Cortex of kidney (tissue), 1 donor: ENCODE data around the gene ZNF219.

Source experiments
- DNase-seq: peaks from one replicate; lab custom pipeline; 2025; lab: John Stamatoyannopoulos, UW

Gene ZNF219

GRCh38 chr14:21102521-21103410 is 4.3 kb upstream of the ZNF219 start:
- no peak for DNase-seq

GRCh38 chr14:21101802-21102413 is 3.5 kb upstream of the ZNF219 start:
- no peak for DNase-seq

GRCh38 chr14:21100931-21101330 is 2.5 kb upstream of the ZNF219 start, which contains the start of gene TMEM253:
TMEM253 (plus strand) TSS chr14:21101066; CDS start chr14:21101344, 278 bp downstream.
- DNase-seq: no peak

GRCh38 chr14:21099596-21099985 is 1.1 kb upstream of the ZNF219 start:
- no peak for DNase-seq

- DNase-seq: no peak
These were observed 589 bp upstream of the ZNF219 start for GRCh38 chr14:21098892-21099595.

GRCh38 chr14:21097636-21098075 is 799 bp downstream of the ZNF219 start:
- no peak for DNase-seq

GRCh38 chr14:21096978-21097635 is 1.3 kb downstream of the ZNF219 start:
- DNase-seq: no peak

GRCh38 chr14:21096438-21096837 is 2.0 kb downstream of the ZNF219 start:
- DNase-seq: no peak

GRCh38 chr14:21095430-21096205 is 2.8 kb downstream of the ZNF219 start:
- DNase-seq: no peak

- DNase-seq: no peak
These were observed 4.4 kb downstream of the ZNF219 start for GRCh38 chr14:21093769-21094681.

GRCh38 chr14:21093018-21093417 is 5.4 kb downstream of the ZNF219 start:
- no peak for DNase-seq

- no peak for DNase-seq
These were observed 6.0 kb downstream of the ZNF219 start for GRCh38 chr14:21092273-21093011.

- no peak for DNase-seq
These were observed 6.6 kb downstream of the ZNF219 start for GRCh38 chr14:21091821-21092272.

GRCh38 chr14:21090940-21091663 is 7.4 kb downstream of the ZNF219 start:
- no peak for DNase-seq

- DNase-seq: no peak
These were observed 8.1 kb downstream of the ZNF219 start for GRCh38 chr14:21090194-21090939.

- no peak for DNase-seq
These were observed 8.6 kb downstream of the ZNF219 start for GRCh38 chr14:21089877-21090193.

GRCh38 chr14:21089271-21089670 is 9.2 kb downstream of the ZNF219 start:
- no peak for DNase-seq

- DNase-seq: no peak
These were observed 9.8 kb downstream of the ZNF219 start for GRCh38 chr14:21088687-21089086.
